ENCODE data around the gene AASDH.

The AASDH gene

DNA sequence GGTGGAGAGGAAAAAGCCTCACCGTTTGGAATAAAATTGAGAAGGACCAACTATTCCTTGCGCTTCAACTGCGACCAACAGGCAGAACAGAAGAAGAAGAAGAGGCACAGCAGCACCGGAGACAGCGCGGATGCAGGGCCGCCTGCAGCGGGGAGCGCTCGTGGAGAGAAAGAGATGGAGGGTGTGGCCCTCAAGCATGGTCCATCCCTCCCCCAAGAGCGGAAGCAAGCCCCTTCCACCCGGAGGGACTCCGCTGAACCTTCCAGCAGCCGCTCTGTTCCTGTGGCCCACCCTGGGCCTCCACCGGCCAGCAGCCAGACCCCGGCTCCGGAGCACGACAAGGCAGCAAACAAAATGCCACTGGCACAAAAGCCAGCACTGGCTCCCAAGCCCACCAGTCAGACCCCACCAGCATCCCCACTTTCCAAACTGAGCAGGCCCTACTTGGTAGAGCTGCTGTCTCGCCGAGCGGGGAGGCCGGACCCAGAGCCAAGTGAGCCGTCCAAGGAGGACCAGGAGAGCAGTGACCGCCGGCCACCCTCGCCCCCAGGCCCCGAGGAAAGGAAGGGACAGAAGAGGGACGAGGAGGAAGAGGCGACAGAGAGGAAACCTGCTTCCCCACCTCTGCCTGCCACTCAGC is 71.2 kb downstream of the AASDH start:
- TF ChIP-seq, protein P1, sequence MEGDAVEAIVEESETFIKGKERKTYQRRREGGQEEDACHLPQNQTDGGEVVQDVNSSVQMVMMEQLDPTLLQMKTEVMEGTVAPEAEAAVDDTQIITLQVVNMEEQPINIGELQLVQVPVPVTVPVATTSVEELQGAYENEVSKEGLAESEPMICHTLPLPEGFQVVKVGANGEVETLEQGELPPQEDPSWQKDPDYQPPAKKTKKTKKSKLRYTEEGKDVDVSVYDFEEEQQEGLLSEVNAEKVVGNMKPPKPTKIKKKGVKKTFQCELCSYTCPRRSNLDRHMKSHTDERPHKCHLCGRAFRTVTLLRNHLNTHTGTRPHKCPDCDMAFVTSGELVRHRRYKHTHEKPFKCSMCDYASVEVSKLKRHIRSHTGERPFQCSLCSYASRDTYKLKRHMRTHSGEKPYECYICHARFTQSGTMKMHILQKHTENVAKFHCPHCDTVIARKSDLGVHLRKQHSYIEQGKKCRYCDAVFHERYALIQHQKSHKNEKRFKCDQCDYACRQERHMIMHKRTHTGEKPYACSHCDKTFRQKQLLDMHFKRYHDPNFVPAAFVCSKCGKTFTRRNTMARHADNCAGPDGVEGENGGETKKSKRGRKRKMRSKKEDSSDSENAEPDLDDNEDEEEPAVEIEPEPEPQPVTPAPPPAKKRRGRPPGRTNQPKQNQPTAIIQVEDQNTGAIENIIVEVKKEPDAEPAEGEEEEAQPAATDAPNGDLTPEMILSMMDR (IDR thresholded peaks at IDR 0.05; ENCODE audit: low read length): no peak
- no peak for TF ChIP-seq EZH2 (optimal IDR thresholded peaks at IDR 0.05; ENCODE audit: low read depth, low read length)
- no peak for TF ChIP-seq EZH2phosphoT487 (IDR thresholded peaks at IDR 0.05; ENCODE audit: low read length)
- no peaks in the 10 kb centered on the region for H3K9me2 ChIP-seq (replicated peaks; ENCODE audit: insufficient read depth, low read length)
- no peak overlapping the region for H3K4me3 ChIP-seq (ENCODE audit: low read length)
- no peak overlapping the region for H3K9ac ChIP-seq (ENCODE audit: low read length)
- H3K9me3 ChIP-seq (replicated peaks; ENCODE audit: insufficient read depth, low read length): no peaks in the 10 kb centered on the region
- no peaks in the 10 kb centered on the region for H3K79me2 ChIP-seq (ENCODE audit: low read length)
- no peak overlapping the region for H3K27ac ChIP-seq (ENCODE audit: low read length)
- H3K4me2 ChIP-seq (ENCODE audit: low read depth, low read length): no peak overlapping the region
- no peak for DNase-seq
- H3K4me1 ChIP-seq (ENCODE audit: low read length): no peaks in the 10 kb centered on the region
- no peak overlapping the region for H2AFZ ChIP-seq (ENCODE audit: low read length)
- H4K20me1 ChIP-seq (ENCODE audit: insufficient read depth, low read length): no peaks in the 10 kb centered on the region
- H3K27me3 ChIP-seq (replicated peaks; ENCODE audit: insufficient read depth, low read length): no peaks in the 10 kb centered on the region
- no peaks in the 10 kb centered on the region for H3F3A ChIP-seq (ENCODE audit: insufficient read depth, low read length)
- H3K36me3 ChIP-seq (replicated peaks; ENCODE audit: insufficient read depth, low read length): no peaks in the 10 kb centered on the region

DNA sequence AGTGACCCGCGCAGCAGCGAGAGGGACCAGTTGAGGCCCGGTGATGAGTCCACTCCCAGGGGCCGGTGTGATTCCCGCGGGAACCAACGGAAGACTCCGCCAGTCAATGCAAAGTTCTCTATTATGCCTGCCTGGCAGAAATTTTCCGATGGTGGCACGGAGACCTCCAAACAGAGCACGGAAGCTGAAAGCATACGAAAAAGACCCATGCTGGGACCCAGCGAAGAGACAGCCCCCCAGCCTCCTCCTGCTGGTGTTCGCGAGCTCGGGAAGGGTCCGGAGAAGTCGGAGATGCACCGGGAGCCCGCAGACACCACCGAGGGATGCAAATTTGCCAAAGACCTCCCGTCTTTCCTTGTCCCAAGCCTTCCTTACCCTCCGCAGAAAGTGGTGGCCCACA is 71.7 kb downstream of the AASDH start:
- Histone ChIP-seq H3K27me3 (replicated peaks; ENCODE audit: insufficient read depth, low read length) (no peaks in the 10 kb centered on the region), H4K20me1 (ENCODE audit: insufficient read depth, low read length) (no peaks in the 10 kb centered on the region), H3K36me3 (replicated peaks; ENCODE audit: insufficient read depth, low read length) (no peaks in the 10 kb centered on the region), H3K4me1 (ENCODE audit: low read length) (no peaks in the 10 kb centered on the region), H3K27ac (ENCODE audit: low read length) (no peak overlapping the region), H2AFZ (ENCODE audit: low read length) (no peak overlapping the region), H3F3A (ENCODE audit: insufficient read depth, low read length) (no peaks in the 10 kb centered on the region), H3K4me2 (ENCODE audit: low read depth, low read length) (no peak overlapping the region), H3K9me2 (replicated peaks; ENCODE audit: insufficient read depth, low read length) (no peaks in the 10 kb centered on the region), H3K9me3 (replicated peaks; ENCODE audit: insufficient read depth, low read length) (no peaks in the 10 kb centered on the region), H3K4me3 (ENCODE audit: low read length) (no peak overlapping the region), H3K9ac (ENCODE audit: low read length) (no peak overlapping the region), H3K79me2 (ENCODE audit: low read length) (no peaks in the 10 kb centered on the region)
- TF ChIP-seq EZH2phosphoT487 (IDR thresholded peaks at IDR 0.05; ENCODE audit: low read length): no peak
- TF ChIP-seq EZH2 (optimal IDR thresholded peaks at IDR 0.05; ENCODE audit: low read depth, low read length): no peak
- TF ChIP-seq, protein P1 (IDR thresholded peaks at IDR 0.05; ENCODE audit: low read length): no peak
- no peak for DNase-seq

DNA sequence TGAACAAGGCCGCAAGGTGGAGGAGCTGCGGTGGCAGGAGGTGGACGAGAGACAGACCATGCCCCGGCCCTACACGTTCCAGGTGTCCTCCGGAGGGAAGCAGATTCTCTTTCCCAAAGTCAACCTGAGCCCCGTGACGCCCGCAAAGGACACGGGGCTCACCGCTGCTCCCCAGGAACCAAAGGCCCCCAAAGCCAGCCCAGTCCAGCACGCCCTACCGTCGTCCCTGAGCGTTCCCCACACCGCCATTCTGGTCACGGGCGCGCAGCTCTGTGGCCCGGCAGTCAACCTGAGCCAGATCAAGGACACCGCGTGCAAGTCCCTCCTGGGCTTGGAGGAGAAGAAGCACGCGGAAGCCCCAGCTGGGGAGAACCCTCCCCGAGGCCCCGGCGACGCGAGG is 72.2 kb downstream of the AASDH start:
- Histone ChIP-seq H3K79me2 (ENCODE audit: low read length) (no peaks in the 10 kb centered on the region), H3K27ac (ENCODE audit: low read length) (no peak overlapping the region), H3K4me3 (ENCODE audit: low read length) (no peak overlapping the region), H3K36me3 (replicated peaks; ENCODE audit: insufficient read depth, low read length) (no peaks in the 10 kb centered on the region), H2AFZ (ENCODE audit: low read length) (no peak overlapping the region), H3F3A (ENCODE audit: insufficient read depth, low read length) (no peaks in the 10 kb centered on the region), H3K9me3 (replicated peaks; ENCODE audit: insufficient read depth, low read length) (no peaks in the 10 kb centered on the region), H3K4me2 (ENCODE audit: low read depth, low read length) (no peak overlapping the region), H4K20me1 (ENCODE audit: insufficient read depth, low read length) (no peaks in the 10 kb centered on the region), H3K9ac (ENCODE audit: low read length) (no peak overlapping the region), H3K4me1 (ENCODE audit: low read length) (no peaks in the 10 kb centered on the region), H3K27me3 (replicated peaks; ENCODE audit: insufficient read depth, low read length) (no peaks in the 10 kb centered on the region), H3K9me2 (replicated peaks; ENCODE audit: insufficient read depth, low read length) (no peaks in the 10 kb centered on the region)
- TF ChIP-seq EZH2phosphoT487 (IDR thresholded peaks at IDR 0.05; ENCODE audit: low read length) (no peak), EZH2 (optimal IDR thresholded peaks at IDR 0.05; ENCODE audit: low read depth, low read length) (no peak)
- TF ChIP-seq, protein P1 (IDR thresholded peaks at IDR 0.05; ENCODE audit: low read length): no peak
- no peak for DNase-seq

All from MM.1S (cell line).